Activated T-helper 17 cell treated with anti-CD3 and anti-CD28 coated beads, Interleukin-2, amount 50 U/mL, for 72 hours (primary cell): ENCODE measurements around the gene TMEM63C. TPM values are rescaled to one million over a fixed set of nuclear protein-coding genes. Genes with fewer than 3 reads are reported as not detected.

Experiments
- ATAC-seq: fragments of 150-1000 bp; cut with Tn5 transposase; replicated peaks from 2 replicates; pipeline ENCODE4 v1.10.0; 2021; ENCODE audit warnings: mild to moderate bottlenecking, moderate library complexity
- H3K27ac Mint-ChIP-seq: one replicate; pipeline ENCODE4 v1.8.0; 2022; ENCODE audit warnings: mixed read lengths
- H3K27me3 Mint-ChIP-seq: one replicate; pipeline ENCODE4 v1.8.0; 2022; ENCODE audit warnings: mixed read lengths
- H3K36me3 Mint-ChIP-seq: one replicate; pipeline ENCODE4 v1.8.0; 2022; ENCODE audit warnings: low read depth, mild to moderate bottlenecking, mixed read lengths
- H3K4me1 Mint-ChIP-seq: one replicate; pipeline ENCODE4 v1.8.0; 2022; ENCODE audit warnings: mixed read lengths
- H3K4me3 Mint-ChIP-seq: one replicate; pipeline ENCODE4 v1.8.0; 2022; ENCODE audit warnings: mild to moderate bottlenecking, mixed read lengths
- H3K9me3 Mint-ChIP-seq: one replicate; pipeline ENCODE4 v1.8.0; 2022; ENCODE audit warnings: mixed read lengths
- total RNA-seq, 2 donors: library from RNA; stranded (reverse); gene quantifications; one replicate each; pipeline ENCODE4 v1.2.3, GENCODE V29; 2022

Gene TMEM63C
- under 1 TPM; 0.04 to 0.64 TPM for total RNA-seq

GRCh38 chr14:77181603-77182437 lies at the start of gene TMEM63C:
Gene TMEM63C, plus strand, starts transcription at chr14:77181798. Its CDS starts 37,016 bp downstream, at chr14:77218814.
- no peaks in the 10 kb centered on the region for H3K4me1 Mint-ChIP-seq
- no peak within 1 kb of the TSS for H3K27ac Mint-ChIP-seq
- ATAC-seq = peak; percentile 75
- no peaks in the 10 kb centered on the region for H3K36me3 Mint-ChIP-seq
- H3K4me3 Mint-ChIP-seq = peak within 1 kb of the TSS; percentile 75
- H3K27me3 Mint-ChIP-seq = peaks cover 5% of the 10 kb centered on the region
- H3K9me3 Mint-ChIP-seq = no peaks in the 10 kb centered on the region

GRCh38 chr14:77131871-77132486 lies 49.6 kb upstream of the TMEM63C start:
- Mint-ChIP-seq H3K27ac (no peak overlapping the region), H3K36me3 (no peaks in the 10 kb centered on the region), H3K27me3 (peaks cover 59% of the 10 kb centered on the region), H3K9me3 (no peaks in the 10 kb centered on the region), H3K4me1 (peaks cover 5% of the 10 kb centered on the region), H3K4me3 (no peak overlapping the region)
- no peak for ATAC-seq

- Mint-ChIP-seq H3K4me1 (peaks cover 5% of the 10 kb centered on the region), H3K9me3 (no peaks in the 10 kb centered on the region), H3K27ac (no peak overlapping the region), H3K36me3 (no peaks in the 10 kb centered on the region), H3K27me3 (peaks cover 65% of the 10 kb centered on the region), H3K4me3 (no peak overlapping the region)
- peak; percentile 72 for ATAC-seq
These were observed 47.8 kb upstream of the TMEM63C start for GRCh38 chr14:77133720-77134338.

- no peaks in the 10 kb centered on the region for H3K36me3 Mint-ChIP-seq
- H3K9me3 Mint-ChIP-seq = no peaks in the 10 kb centered on the region
- no peak overlapping the region for H3K27ac Mint-ChIP-seq
- peaks cover 1% of the 10 kb centered on the region for H3K4me1 Mint-ChIP-seq
- peak overlapping the region; percentile 42 for H3K4me3 Mint-ChIP-seq
- ATAC-seq = no peak
- peaks cover 64% of the 10 kb centered on the region for H3K27me3 Mint-ChIP-seq
These were observed 42.6 kb upstream of the TMEM63C start for GRCh38 chr14:77139022-77139421.

- Mint-ChIP-seq H3K36me3 (no peaks in the 10 kb centered on the region), H3K27me3 (peaks cover 63% of the 10 kb centered on the region), H3K4me3 (peak overlapping the region; percentile 58), H3K9me3 (no peaks in the 10 kb centered on the region), H3K4me1 (no peaks in the 10 kb centered on the region), H3K27ac (no peak overlapping the region)
- ATAC-seq = peak; percentile 72
These were observed 41.8 kb upstream of the TMEM63C start for GRCh38 chr14:77139540-77140358.

GRCh38 chr14:77140359-77141213 lies 41.0 kb upstream of the TMEM63C start:
- no peaks in the 10 kb centered on the region for H3K4me1 Mint-ChIP-seq
- no peak overlapping the region for H3K27ac Mint-ChIP-seq
- H3K27me3 Mint-ChIP-seq = peaks cover 62% of the 10 kb centered on the region
- no peak for ATAC-seq
- no peaks in the 10 kb centered on the region for H3K36me3 Mint-ChIP-seq
- H3K4me3 Mint-ChIP-seq = peak overlapping the region; percentile 58
- H3K9me3 Mint-ChIP-seq = no peaks in the 10 kb centered on the region

GRCh38 chr14:77141214-77142004 lies 40.2 kb upstream of the TMEM63C start, which contains the start of gene ZDHHC22:
Gene ZDHHC22, minus strand, starts transcription at chr14:77141791. Its CDS starts 2,053 bp downstream, at chr14:77139738.
- H3K27ac Mint-ChIP-seq = no peak within 1 kb of the TSS
- ATAC-seq = no peak
- no peaks in the 10 kb centered on the region for H3K4me1 Mint-ChIP-seq
- peaks cover 63% of the 10 kb centered on the region for H3K27me3 Mint-ChIP-seq
- H3K36me3 Mint-ChIP-seq = no peaks in the 10 kb centered on the region
- H3K9me3 Mint-ChIP-seq = no peaks in the 10 kb centered on the region
- peak within 1 kb of the TSS; percentile 58 for H3K4me3 Mint-ChIP-seq

- Mint-ChIP-seq H3K9me3 (no peaks in the 10 kb centered on the region), H3K4me1 (no peaks in the 10 kb centered on the region)
- no peak for ATAC-seq
These were observed 39.4 kb upstream of the TMEM63C start for GRCh38 chr14:77142005-77142800.

GRCh38 chr14:77143071-77143470 lies 38.5 kb upstream of the TMEM63C start:
- Mint-ChIP-seq H3K4me3 (no peak overlapping the region), H3K27ac (no peak overlapping the region), H3K9me3 (no peaks in the 10 kb centered on the region), H3K27me3 (peaks cover 55% of the 10 kb centered on the region), H3K36me3 (no peaks in the 10 kb centered on the region), H3K4me1 (no peaks in the 10 kb centered on the region)
- ATAC-seq = no peak

More at GRCh38 chr14:77142005-77142800, 39.4 kb upstream of the TMEM63C start:
- H3K36me3 Mint-ChIP-seq = no peaks in the 10 kb centered on the region
- H3K27me3 Mint-ChIP-seq = peaks cover 59% of the 10 kb centered on the region
- no peak overlapping the region for H3K27ac Mint-ChIP-seq
- H3K4me3 Mint-ChIP-seq = peak overlapping the region; percentile 54

GRCh38 chr14:77144412-77145115 lies 37.0 kb upstream of the TMEM63C start:
- ATAC-seq = no peak
- no peak overlapping the region for H3K27ac Mint-ChIP-seq
- peaks cover 54% of the 10 kb centered on the region for H3K27me3 Mint-ChIP-seq
- H3K36me3 Mint-ChIP-seq = no peaks in the 10 kb centered on the region
- H3K9me3 Mint-ChIP-seq = no peaks in the 10 kb centered on the region
- H3K4me1 Mint-ChIP-seq = no peaks in the 10 kb centered on the region
- H3K4me3 Mint-ChIP-seq = no peak overlapping the region

GRCh38 chr14:77145975-77146740 lies 35.4 kb upstream of the TMEM63C start:
- ATAC-seq = no peak
- peaks cover 48% of the 10 kb centered on the region for H3K27me3 Mint-ChIP-seq
- H3K27ac Mint-ChIP-seq = no peak overlapping the region
- no peaks in the 10 kb centered on the region for H3K4me1 Mint-ChIP-seq
- no peak overlapping the region for H3K4me3 Mint-ChIP-seq
- H3K36me3 Mint-ChIP-seq = no peaks in the 10 kb centered on the region
- H3K9me3 Mint-ChIP-seq = no peaks in the 10 kb centered on the region
